Umbilical cord (tissue), 2 donors: Measurements from ENCODE around the gene DLL3. TPM values are rescaled to one million over a fixed set of nuclear protein-coding genes. Genes with fewer than 3 reads are reported as not detected.

Source experiments
- DNase-seq: peaks from one replicate; pipeline ENCODE4 v3.0.0-alpha.2; 2015; ENCODE audit warnings: low spot score
- total RNA-seq: library from RNA; depleted of rRNA; stranded (reverse); fragments of >200 nt; gene quantifications from one replicate; pipeline ENCODE4 v1.2.3, GENCODE V29; 2014; ENCODE audit warnings: low replicate concordance; ENCODE audit not compliant: insufficient read depth

The DLL3 gene
- total RNA-seq, 1 donor from 2014 or later = not detected

DNA sequence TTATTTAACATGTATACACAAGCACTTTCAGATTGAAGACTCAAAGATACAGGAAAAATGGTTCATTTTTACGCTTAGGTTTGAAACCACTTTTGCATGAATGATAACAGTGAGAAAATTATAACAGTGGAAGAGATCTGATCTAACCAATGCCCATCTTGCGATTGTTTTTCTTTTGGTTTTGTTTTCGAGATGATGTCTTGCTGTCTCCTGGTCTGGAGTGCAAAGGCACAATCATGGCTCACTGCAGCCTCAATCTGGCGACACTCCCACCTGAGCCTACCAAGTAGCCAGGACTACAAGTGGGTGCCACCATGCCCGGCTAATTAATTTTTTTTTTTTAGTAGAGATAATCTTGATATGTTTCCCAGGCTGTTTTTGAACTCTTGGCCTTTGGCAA lies 51.5 kb downstream of the DLL3 start:
- DNase-seq = no peak

DNA sequence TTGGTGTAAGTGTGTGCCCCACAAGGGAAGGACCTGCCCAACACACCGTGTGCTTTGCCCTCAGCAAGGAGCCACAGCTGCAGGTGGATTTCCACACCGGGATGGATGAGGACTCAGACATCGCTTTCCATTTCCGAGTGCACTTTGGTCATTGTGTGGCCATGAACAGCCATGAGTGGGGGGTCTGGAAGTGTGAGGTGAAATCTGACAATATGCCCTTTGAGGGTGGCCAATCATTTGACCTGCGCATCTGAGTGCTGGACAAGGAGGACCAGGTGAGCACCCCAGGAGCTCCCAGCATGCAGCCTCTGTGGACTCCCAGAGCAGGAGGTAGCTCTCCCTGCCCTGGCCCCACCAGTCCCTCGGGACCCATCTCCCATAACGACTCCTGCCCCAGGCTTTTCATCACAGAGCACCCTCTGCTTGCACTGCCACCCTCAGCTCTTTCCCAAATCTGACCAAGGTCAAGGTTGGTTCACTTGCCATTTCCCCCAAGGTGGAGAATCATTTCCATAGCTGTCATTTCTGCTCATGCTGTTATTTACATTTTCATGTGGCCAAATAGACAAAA lies 54.4 kb downstream of the DLL3 start:
- no peak for DNase-seq

DNA sequence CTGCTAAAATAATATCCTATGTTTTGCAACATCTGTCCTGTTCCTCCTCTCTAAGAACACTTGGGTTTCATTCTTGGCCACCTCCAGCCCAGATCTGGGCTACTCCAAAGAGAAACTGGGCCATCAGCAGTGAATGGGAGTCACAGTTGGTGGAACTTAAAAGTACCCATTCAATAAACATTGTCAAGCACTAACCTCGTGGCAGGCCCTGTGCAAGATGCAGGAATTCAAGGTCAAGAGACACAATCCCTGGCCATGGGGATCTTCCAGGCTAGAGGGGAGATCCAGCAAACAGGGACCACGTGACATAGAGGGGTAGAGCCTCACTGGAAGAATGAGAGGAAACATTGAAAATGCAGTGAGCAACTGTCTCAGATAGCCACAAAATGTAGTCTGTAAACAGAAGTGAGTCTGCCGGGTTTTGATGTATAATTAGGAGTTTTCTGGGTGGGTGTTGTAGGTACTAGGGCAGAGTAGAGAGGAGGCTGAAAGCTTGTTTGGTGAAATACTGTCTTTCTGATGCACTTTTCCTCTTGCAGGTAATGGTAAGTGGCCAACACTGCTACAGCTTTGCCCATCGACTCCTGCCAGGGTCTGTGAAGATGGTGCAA lies 56.1 kb downstream of the DLL3 start:
- DNase-seq = no peak

DNA sequence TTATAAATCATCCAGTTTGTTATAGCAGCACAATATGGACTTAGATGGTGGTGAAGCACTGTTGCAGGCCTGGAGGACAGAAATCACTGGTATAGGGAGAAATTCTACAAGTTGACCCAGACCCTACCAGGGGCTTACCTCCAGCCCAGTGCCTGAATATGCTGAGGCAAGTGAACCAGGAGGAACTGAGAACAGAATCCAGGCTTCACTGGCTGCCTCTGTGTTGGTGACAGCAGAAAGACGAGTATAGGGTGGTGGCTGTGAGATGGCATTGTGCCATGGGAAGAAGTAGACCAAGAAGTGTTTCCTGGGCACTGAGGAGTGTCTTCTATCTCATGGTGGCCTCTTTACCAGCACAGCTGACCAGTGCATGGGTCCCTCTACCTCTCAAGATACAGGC lies 57.1 kb downstream of the DLL3 start:
- no peak for DNase-seq

Other genes with a start within 250 kb of the DLL3 start
- not detected for gene IFNL2, start 230.6 kb upstream of the DLL3 start, total RNA-seq
- not detected for gene IFNL1, start 202.5 kb upstream of the DLL3 start, total RNA-seq
- gene LRFN1, start 178.1 kb upstream of the DLL3 start, total RNA-seq = 4.8 TPM
- 7.9 TPM for gene GMFG, start 162.9 kb upstream of the DLL3 start, total RNA-seq
- gene SAMD4B, start 156.5 kb upstream of the DLL3 start, total RNA-seq = 35.9 TPM
- gene PAF1, start 107.8 kb upstream of the DLL3 start, total RNA-seq = 12.5 TPM
- gene MED29, start 107.6 kb upstream of the DLL3 start, total RNA-seq = 13.7 TPM
- gene ZFP36, start 92.1 kb upstream of the DLL3 start, total RNA-seq = 15.4 TPM
- 37.8 TPM for gene PLEKHG2, start 86.3 kb upstream of the DLL3 start, total RNA-seq
- gene RPS16, start 63.0 kb upstream of the DLL3 start, total RNA-seq = 87.2 TPM
- 41.4 TPM for gene SUPT5H, start 53.4 kb upstream of the DLL3 start, total RNA-seq
- 109 TPM for gene TIMM50, start 18.1 kb upstream of the DLL3 start, total RNA-seq
- not detected for gene SELENOV, start 16.2 kb downstream of the DLL3 start, total RNA-seq
- 11.3 TPM for gene EID2B, start 33.9 kb downstream of the DLL3 start, total RNA-seq
- gene EID2, start 41.2 kb downstream of the DLL3 start, total RNA-seq = 10.1 TPM
- not detected for gene LGALS13, start 103.6 kb downstream of the DLL3 start, total RNA-seq
- gene LGALS16, start 157.0 kb downstream of the DLL3 start, total RNA-seq = not detected
- gene LGALS14, start 205.5 kb downstream of the DLL3 start, total RNA-seq = not detected
- not detected for gene CLC, start 239.1 kb downstream of the DLL3 start, total RNA-seq